K562 (cell line): ENCODE measurements around the gene CLSTN2. TPM values are rescaled to one million over a fixed set of nuclear protein-coding genes. Genes with fewer than 3 reads are reported as not detected.

Experiments used
- ATAC-seq: fragments of 200-7000 bp; cut with Tn5 transposase; 3 replicates; pipeline ENCODE4 v1.9.1; 2020; ENCODE audit warnings: moderate library complexity
- BruUV-seq: library from RNA; stranded (reverse); fragments of 400-500 nt; replicated peaks from 2 replicates; lab custom pipeline; 2021; lab: Mats Ljungman, UMichigan
- CTCF ChIA-PET: fragments of 300-600 bp; formaldehyde crosslinking; extraction: SDS; loops from one replicate; lab custom pipeline; 2021; ENCODE audit warnings: low intra/inter-chr PET ratio; lab: Yijun Ruan, JAX
- POLR2A ChIA-PET: fragments of 300-600, 350-650 bp; sonication (Branson Sonifier 250); formaldehyde crosslinking; extraction: SDS; loops from one replicate; lab custom pipeline; 2021; ENCODE audit warnings: antibody characterized with exemption, inconsistent platforms; lab: Yijun Ruan, JAX
- DNase-seq, 4 experiments: peaks; one replicate each; pipeline versions ENCODE4 v3.0.0 to v3.0.0-alpha.2; 2011 to 2018; ENCODE audit warnings: low spot score in 3 of 4, mixed read lengths in 3 of 4; ENCODE audit errors: extremely low read depth in 1 of 4
- FAIRE-seq: peaks from 2 replicates; lab custom pipeline; 2011; peaks lifted over from hg19 to GRCh38; lab: Jason Lieb, UNC
- H2AFZ ChIP-seq: 2 replicates; pipeline ENCODE4 v1.6.0; 2011; ENCODE audit warnings: low read depth, low read length, control low read depth, inconsistent platforms
- H3K27ac ChIP-seq: fragments of 200-600 bp; 3 replicates; pipeline ENCODE4 v1.8.0; 2011; ENCODE audit warnings: low read depth, mild to moderate bottlenecking, control low read depth, inconsistent platforms, low read length, moderate library complexity, mixed read lengths; ENCODE audit errors: extremely low read depth
- H3K27me3 ChIP-seq, 2 experiments: fragments of 300-600 bp in 1 of 2; 2 replicates in 1 of 2; 3 replicates in 1 of 2; pipeline versions ENCODE4 v1.6.0 to v1.8.0; 2011; ENCODE audit warnings: inconsistent platforms in 2 of 2, low read length in 2 of 2, mild to moderate bottlenecking in 1 of 2, mixed read lengths in 1 of 2, moderate library complexity in 1 of 2; ENCODE audit not compliant: control insufficient read depth in 2 of 2, insufficient read depth in 2 of 2
- H3K36me3 ChIP-seq: fragments of 300-600 bp; 3 replicates; pipeline ENCODE4 v1.8.0; 2011; ENCODE audit warnings: mild to moderate bottlenecking, low read length, inconsistent platforms; ENCODE audit not compliant: control insufficient read depth, insufficient read depth
- H3K4me1 ChIP-seq, 2 experiments: fragments of 200-600 bp in 1 of 2; replicated peaks in 1 of 2; 2 replicates in 1 of 2; 3 replicates in 1 of 2; pipeline versions ENCODE4 v1.5.1 to v1.8.0; 2011; ENCODE audit warnings: inconsistent platforms in 2 of 2, low read length in 2 of 2, mild to moderate bottlenecking in 1 of 2, mixed read lengths in 1 of 2, moderate library complexity in 1 of 2; ENCODE audit not compliant: control insufficient read depth in 2 of 2, insufficient read depth in 2 of 2
- H3K4me2 ChIP-seq: 2 replicates; pipeline ENCODE4 v1.6.1; 2011; ENCODE audit warnings: low read length, control low read depth, inconsistent platforms, mixed read lengths; ENCODE audit not compliant: insufficient read depth
- H3K4me3 ChIP-seq: fragments of 200-600 bp; sonication (generic), shearing (Covaris generic); 2 replicates; pipeline ENCODE4 v1.5.1; 2016; ENCODE audit warnings: control low read depth, inconsistent platforms
- H3K79me2 ChIP-seq: fragments of 200-600 bp; 3 replicates; pipeline ENCODE4 v1.8.0; 2011; ENCODE audit warnings: low read length, inconsistent platforms; ENCODE audit not compliant: control insufficient read depth, insufficient read depth
- H3K9ac ChIP-seq, 2 experiments: 2 replicates each; pipeline versions ENCODE4 v1.6.0 to v1.6.1; 2011; ENCODE audit warnings: low read depth in 2 of 2, low read length in 2 of 2, control low read depth in 1 of 2, inconsistent platforms in 1 of 2, mild to moderate bottlenecking in 1 of 2, mixed read lengths in 1 of 2; ENCODE audit not compliant: insufficient read depth in 1 of 2
- H3K9me1 ChIP-seq: one replicate; pipeline ENCODE4 v1.6.0; 2011; ENCODE audit warnings: inconsistent platforms, mild to moderate bottlenecking, low read length, moderate library complexity; ENCODE audit not compliant: control insufficient read depth, insufficient read depth
- H3K9me3 ChIP-seq: replicated peaks from 2 replicates; pipeline ENCODE4 v1.5.1; 2011; ENCODE audit warnings: low read depth, low read length, inconsistent platforms; ENCODE audit not compliant: control insufficient read depth, insufficient read depth
- H4K20me1 ChIP-seq: replicated peaks from 2 replicates; pipeline ENCODE4 v1.6.1; 2011; ENCODE audit warnings: low read length, inconsistent platforms, mixed read lengths; ENCODE audit not compliant: control insufficient read depth, insufficient read depth
- ATF2 ChIP-seq: sonication (generic); formaldehyde crosslinking; IDR thresholded peaks from 2 replicates; pipeline ENCODE4 v1.8.1; 2022; ENCODE audit warnings: missing genetic modification reagents
- CREB3L1 ChIP-seq: fragments of 450-650 bp; IDR thresholded peaks from 2 replicates; pipeline ENCODE4 v1.6.1; 2014; ENCODE audit warnings: low read depth, mild to moderate bottlenecking, moderate library complexity, borderline replicate concordance
- FOXJ2 ChIP-seq: fragments of 200-800 bp; sonication (Bioruptor generic); IDR thresholded peaks from 2 replicates; pipeline ENCODE4 v1.6.1; 2016; ENCODE audit warnings: missing genetic modification characterization, missing compliant biosample characterization
- TEAD4 ChIP-seq, 2 experiments: sonication (generic) in 1 of 2; formaldehyde crosslinking in 1 of 2; IDR thresholded peaks; 2 replicates each; pipeline versions ENCODE4 v1.6.1 to v1.8.0; 2012 to 2022; ENCODE audit warnings: borderline replicate concordance in 1 of 2, inconsistent platforms in 1 of 2, low read length in 1 of 2, mild to moderate bottlenecking in 1 of 2, missing genetic modification reagents in 1 of 2
- ZKSCAN8 ChIP-seq: fragments of 200-800 bp; sonication (Bioruptor generic); IDR thresholded peaks from 2 replicates; pipeline ENCODE4 v1.6.1; 2016; ENCODE audit warnings: missing genetic modification characterization, missing compliant biosample characterization
- ZNF511 ChIP-seq: sonication (generic); formaldehyde crosslinking; IDR thresholded peaks from 2 replicates; pipeline ENCODE4 v1.8.0; 2022; ENCODE audit warnings: mild to moderate bottlenecking, missing genetic modification reagents
- WGBS: fragments of 100-300 bp; shearing (Covaris generic); methylation state at CpG from one replicate; pipeline ENCODE4 v1.1.6; 2016; ENCODE audit warnings: low coverage, mixed read lengths; ENCODE audit not compliant: insufficient coverage; ENCODE audit errors: missing lambda C conversion rate; 5-methylcytosine and 5-hydroxymethylcytosine counted together
- in situ Hi-C: fragments of 300-500 bp; cut with MboI; formaldehyde crosslinking; loops from 4 replicates; pipeline ENCODE4 v1.15.0; 2018; ENCODE audit warnings: inconsistent platforms, mixed read lengths
- intact Hi-C: fragments of 100-400 bp; cut with micrococcal nuclease; formaldehyde crosslinking; loops from 2 replicates; pipeline ENCODE4 v1.14.2; 2022
- polyA plus RNA-seq, 8 experiments: library from polyadenylated mRNA; depleted of rRNA in 4 of 8; stranded (reverse) in 5 of 8; unstranded in 3 of 8; fragments of >200 nt; fragmentation: Nextera tagmentation in 2 of 8; fragmentation: Illumina TruSeq in 1 of 8; extraction: Ambion mirVana in 2 of 8; extraction: Trizol in 1 of 8; gene quantifications; 2 replicates each; pipeline versions ENCODE4 v1.2.1 to v1.2.3, GENCODE V29; 2011 to 2014; ENCODE audit warnings: inconsistent platforms in 1 of 8, missing spikeins in 1 of 8
- total RNA-seq, 7 experiments: library from RNA; depleted of rRNA in 6 of 7; stranded (reverse); fragments of >200 nt in 6 of 7; fragmentation: Illumina TruSeq in 2 of 7; extraction: Trizol in 2 of 7; gene quantifications; 2 replicates each; pipeline versions ENCODE4 v1.2.1 to v1.2.3, GENCODE V29; 2011 to 2021; ENCODE audit warnings: low replicate concordance in 1 of 7

The CLSTN2 gene
- total and polyA plus RNA-seq, 9 of the 15 experiments (the other 6 are each of a cell fraction or from before 2014, with no cell fraction given) = 0.02 to 0.04 (median 0.04) TPM; not detected in 6

- no TSS peak for BruUV-seq
- 0% methylated on average over 1 of the region's 1 CpG for WGBS
- Histone ChIP-seq H2AFZ (no peak overlapping the region), H3K9me3 (no peaks in the 10 kb centered on the region), H3K4me1 (no peaks in the 10 kb centered on the region)
- DNase-seq = no peak
- TF ChIP-seq FOXJ2 (tag) (no peak), CREB3L1 (no peak), ZKSCAN8 (no peak), TEAD4 (IDR thresholded peaks at IDR 0.05; ENCODE audit: low read length) (no peak), TEAD4 (CRISPR knock-in tag; IDR thresholded peaks at IDR 0.05; ENCODE audit: borderline replicate concordance) (no peak), ATF2 (no peak), ZNF511 (CRISPR knock-in tag) (no peak)
- TF ChIP-seq, all 486 proteins: peak for 0
- no peaks in the 10 kb centered on the region for H3K36me3 ChIP-seq
- no peak overlapping the region for H3K4me3 ChIP-seq
- no peak for ATAC-seq
- H3K9me1 ChIP-seq = no peaks in the 10 kb centered on the region
- in situ Hi-C loops (no loop called here), intact Hi-C loops (no loop called here)
- H4K20me1 ChIP-seq = no peaks in the 10 kb centered on the region
- FAIRE-seq = no peak
- H3K27ac ChIP-seq = no peak overlapping the region
- POLR2A ChIA-PET = no interaction called here
- H3K79me2 ChIP-seq = no peaks in the 10 kb centered on the region
- CTCF ChIA-PET = no interaction called here
- no peak overlapping the region for H3K4me2 ChIP-seq
- H3K9ac ChIP-seq = no peak overlapping the region
- H3K27me3 ChIP-seq = no peaks in the 10 kb centered on the region
Measured at GRCh38 chr3:140541975-140542653, 607.1 kb downstream of the CLSTN2 start.
